Suprapubic skin (tissue), 4 donors: ENCODE measurements around the gene FAM98B.

ENCODE experiments used
- CTCF ChIP-seq, 2 donors: fragments of 200-600 bp in 1 of 2; fragments of 450-650 bp in 1 of 2; sonication (generic) in 1 of 2; IDR thresholded peaks; one replicate each; pipeline ENCODE4 v1.5.1; 2016 to 2019; ENCODE audit warnings: antibody characterized with exemption in 2 of 2, mild to moderate bottlenecking in 1 of 2, moderate library complexity in 1 of 2
- EP300 ChIP-seq: sonication (generic); formaldehyde crosslinking; IDR thresholded peaks from one replicate; pipeline ENCODE4 v1.6.1; 2017; ENCODE audit warnings: antibody characterized with exemption
- POLR2A ChIP-seq, 2 donors: fragments of 450-650 bp; IDR thresholded peaks; one replicate each; pipeline ENCODE4 v1.6.1; 2017; ENCODE audit warnings: antibody characterized with exemption in 2 of 2, mild to moderate bottlenecking in 2 of 2, moderate library complexity in 2 of 2
- POLR2AphosphoS5 ChIP-seq, 3 donors: sonication (generic); formaldehyde crosslinking; IDR thresholded peaks; one replicate each; pipeline ENCODE4 v1.6.1; 2017; ENCODE audit warnings: antibody characterized with exemption in 3 of 3

GRCh38 chr15:38486936-38487335 lies 33.0 kb downstream of the FAM98B start:
- TF ChIP-seq CTCF (IDR thresholded peaks at IDR 0.05), result no peak
- no peak for TF ChIP-seq EP300
- TF ChIP-seq POLR2A (IDR thresholded peaks at IDR 0.05), result no peak
- no peak for TF ChIP-seq POLR2AphosphoS5 (IDR thresholded peaks at IDR 0.05)
